ENCODE data around the gene BICRA. TPM values are rescaled to one million over a fixed set of nuclear protein-coding genes. Genes with fewer than 3 reads are reported as not detected.
A peak's percentile ranks its signal among the peaks of the same experiment; 100 is the strongest.
"Not testable (repeated sequence)": the region's sequence is repeated elsewhere in the genome, so short reads cannot be mapped to it uniquely, and the experiment has no call there.

Gene BICRA
- 0.66 and 3.5 TPM in 2 replicates for total RNA-seq (2014; rRNA removed; shearing (Covaris generic))

DNA sequence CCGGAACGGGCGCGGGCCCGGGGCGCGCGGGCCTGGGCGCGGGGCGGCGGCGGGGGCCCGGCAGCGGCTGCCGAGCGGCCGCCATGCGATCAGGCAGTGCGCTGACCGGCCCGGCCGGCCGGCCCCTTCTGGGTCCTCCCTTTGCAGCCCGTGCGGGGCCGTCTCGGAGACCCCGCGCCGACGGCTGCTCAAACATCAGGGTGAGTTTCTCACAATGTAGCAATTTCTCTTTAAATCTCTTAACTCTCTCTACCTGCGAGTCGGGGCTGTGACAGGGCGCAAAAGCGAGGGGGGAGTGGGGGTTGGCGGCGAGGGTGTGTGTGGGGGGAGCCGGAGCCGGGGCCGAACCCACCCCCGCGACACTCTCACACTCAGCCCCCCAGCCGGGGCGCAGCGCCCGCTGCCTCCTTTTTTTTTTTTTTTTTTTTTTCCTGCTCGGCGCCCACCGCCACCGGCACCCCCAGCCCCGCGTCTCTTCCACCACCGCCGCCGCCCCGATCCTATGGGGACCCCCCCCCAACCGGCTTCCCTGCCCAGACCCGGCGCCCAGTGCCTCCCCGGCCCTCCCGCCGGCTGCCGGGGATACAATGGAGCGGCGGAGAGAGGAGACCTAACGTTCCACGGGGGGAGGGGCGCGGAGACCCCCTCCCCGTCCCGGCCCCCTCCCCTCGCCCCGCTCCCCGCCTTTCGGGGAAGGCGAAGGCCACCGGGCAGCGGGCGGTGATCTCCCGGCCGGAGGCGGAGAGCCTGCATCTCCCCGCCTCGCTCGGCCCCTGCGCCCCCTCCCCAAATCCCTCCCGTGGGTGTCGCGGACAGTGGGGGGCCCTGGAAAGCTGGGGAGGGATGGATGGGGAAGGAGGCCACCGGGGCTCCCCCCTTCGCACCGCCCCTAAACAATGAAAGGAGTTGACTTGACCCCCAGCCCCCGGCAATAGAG, at the start of gene BICRA:
TSS of gene BICRA (plus strand) at position 166 of the 937 bp plus-strand sequence. CDS start 64,441 bp downstream, outside the sequence.
- Histone ChIP-seq H3K36me3 (peaks cover 26% of the 10 kb centered on the region), H3K4me1 (replicated peaks) (peaks cover 38% of the 10 kb centered on the region), H3K27me3 (replicated peaks) (no peaks in the 10 kb centered on the region), H3K4me3 (peak within 1 kb of the TSS; percentile 89), H3K9me3 (replicated peaks) (no peaks in the 10 kb centered on the region), H3K27ac (peak within 1 kb of the TSS; percentile 84)
- peak; percentile 63 to 81 for DNase-seq (ENCODE audit: low read depth in 1 of 2, low spot score in 2 of 2)

DNA sequence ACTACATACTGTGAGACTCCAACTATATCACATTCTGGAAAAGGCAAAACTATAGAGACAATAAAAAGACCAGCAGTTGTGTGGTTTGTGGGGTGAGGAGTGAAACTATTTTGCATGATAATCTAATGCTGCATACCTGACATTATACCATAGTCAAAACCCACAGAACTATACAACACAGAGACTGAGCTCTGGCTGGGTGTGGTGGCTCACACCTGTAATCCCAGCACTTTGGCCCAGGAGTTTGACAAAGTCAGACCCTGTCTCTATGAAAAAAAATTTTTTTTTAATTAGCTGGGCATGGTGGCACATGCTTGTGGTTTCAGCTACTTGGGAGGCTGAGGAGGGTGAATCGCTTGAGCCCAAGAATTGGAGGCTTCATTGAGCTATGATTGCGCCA, 47.9 kb upstream of the BICRA start:
- Histone ChIP-seq H3K9me3 (replicated peaks) (no peaks in the 10 kb centered on the region), H3K4me3 (no peak overlapping the region)
- DNase-seq (ENCODE audit: low read depth in 1 of 2, low spot score in 2 of 2), result peak in 1 of 2 experiments; percentile 27

GRCh38 chr19:47561440-47562057, 47.4 kb upstream of the BICRA start:
- Histone ChIP-seq H3K36me3 (no peaks in the 10 kb centered on the region), H3K9me3 (replicated peaks) (no peaks in the 10 kb centered on the region), H3K27me3 (replicated peaks) (peaks cover 21% of the 10 kb centered on the region), H3K27ac (no peak overlapping the region), H3K4me3 (no peak overlapping the region), H3K4me1 (replicated peaks) (peaks cover 21% of the 10 kb centered on the region)
- peak in 1 of 2 experiments; percentile 85 for DNase-seq (ENCODE audit: low read depth in 1 of 2, low spot score in 2 of 2)

More for the DNA sequence above, 47.9 kb upstream of the BICRA start:
- Histone ChIP-seq H3K27ac (no peak overlapping the region), H3K36me3 (no peaks in the 10 kb centered on the region), H3K27me3 (replicated peaks) (peaks cover 21% of the 10 kb centered on the region), H3K4me1 (replicated peaks) (peaks cover 21% of the 10 kb centered on the region)

DNA sequence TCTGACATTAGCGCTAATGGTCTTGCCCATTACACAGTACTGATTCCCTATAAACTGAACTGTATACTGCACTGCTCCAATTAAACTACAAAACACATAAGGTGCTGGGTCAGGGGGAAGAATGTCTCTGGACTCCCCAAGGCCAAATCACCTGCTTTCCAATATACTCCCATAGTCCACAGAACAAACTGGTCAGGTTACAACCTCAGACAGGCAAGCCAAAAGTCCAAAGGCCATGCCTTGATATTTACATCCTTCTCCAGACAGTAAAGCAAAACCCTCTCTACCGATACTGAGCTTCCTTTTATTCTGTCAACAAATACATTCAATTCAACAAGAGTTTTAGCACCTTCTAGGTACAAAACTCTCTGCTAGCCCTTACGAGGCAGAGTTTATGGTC, 44.9 kb upstream of the BICRA start:
- no peak for DNase-seq (ENCODE audit: low read depth in 1 of 2, low spot score in 2 of 2)
- no peaks in the 10 kb centered on the region for H3K36me3 ChIP-seq
- H3K27ac ChIP-seq, result no peak overlapping the region
- H3K9me3 ChIP-seq (replicated peaks), result no peaks in the 10 kb centered on the region
- peaks cover 21% of the 10 kb centered on the region for H3K4me1 ChIP-seq (replicated peaks)
- peaks cover 21% of the 10 kb centered on the region for H3K27me3 ChIP-seq (replicated peaks)
- no peak overlapping the region for H3K4me3 ChIP-seq

- H3K27ac ChIP-seq, result no peak overlapping the region
- no peak for DNase-seq (ENCODE audit: low read depth in 1 of 2, low spot score in 2 of 2)
- no peaks in the 10 kb centered on the region for H3K4me1 ChIP-seq (replicated peaks)
- no peaks in the 10 kb centered on the region for H3K36me3 ChIP-seq
- no peak overlapping the region for H3K4me3 ChIP-seq
- peaks cover 15% of the 10 kb centered on the region for H3K27me3 ChIP-seq (replicated peaks)
- H3K9me3 ChIP-seq (replicated peaks), result no peaks in the 10 kb centered on the region
Observed at GRCh38 chr19:47569331-47569730, 39.6 kb upstream of the BICRA start.

DNA sequence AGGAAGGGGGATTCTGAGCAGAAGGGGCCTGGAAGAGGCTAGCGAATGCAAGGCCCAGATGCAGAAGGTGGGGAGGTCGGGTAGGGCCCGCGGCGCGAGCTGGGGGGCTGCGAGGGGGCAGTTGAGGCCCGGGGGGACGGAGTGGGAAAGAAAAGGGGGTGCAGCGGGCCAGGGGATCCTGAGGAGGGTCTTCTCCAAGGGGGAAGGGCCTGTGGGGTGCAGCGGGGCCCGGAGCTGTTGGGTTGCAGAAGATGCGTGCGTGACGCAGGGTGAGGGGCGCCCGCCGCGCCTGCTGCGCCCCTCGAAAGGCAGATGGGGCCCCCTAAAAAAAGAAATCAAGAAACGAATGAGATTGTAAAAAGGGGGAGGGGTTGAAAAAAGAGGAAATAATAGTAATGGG, 36.3 kb upstream of the BICRA start:
- H3K36me3 ChIP-seq, result no peaks in the 10 kb centered on the region
- peaks cover 11% of the 10 kb centered on the region; the same call in 1 of the 2 replicates for H3K27me3 ChIP-seq (replicated peaks)
- H3K4me1 ChIP-seq (replicated peaks), result no peaks in the 10 kb centered on the region
- H3K27ac ChIP-seq, result no peak overlapping the region
- H3K9me3 ChIP-seq (replicated peaks), result no peaks in the 10 kb centered on the region
- H3K4me3 ChIP-seq, result no peak overlapping the region
- no peak for DNase-seq (ENCODE audit: low read depth in 1 of 2, low spot score in 2 of 2)

- H3K4me3 ChIP-seq, result no peak within 1 kb of the TSS
- no peaks in the 10 kb centered on the region for H3K4me1 ChIP-seq (replicated peaks)
- H3K36me3 ChIP-seq, result no peaks in the 10 kb centered on the region
- no peaks in the 10 kb centered on the region for H3K9me3 ChIP-seq (replicated peaks)
- peaks cover 11% of the 10 kb centered on the region; the same call in 1 of the 2 replicates for H3K27me3 ChIP-seq (replicated peaks)
- no peak for DNase-seq (ENCODE audit: low read depth in 1 of 2, low spot score in 2 of 2)
- H3K27ac ChIP-seq, result no peak within 1 kb of the TSS
Observed at GRCh38 chr19:47573071-47574026, 35.6 kb upstream of the BICRA start, which contains the start of gene ZNF541. ZNF541 (minus strand) TSS chr19:47573148; CDS start chr19:47555856, 17,292 bp downstream.

DNA sequence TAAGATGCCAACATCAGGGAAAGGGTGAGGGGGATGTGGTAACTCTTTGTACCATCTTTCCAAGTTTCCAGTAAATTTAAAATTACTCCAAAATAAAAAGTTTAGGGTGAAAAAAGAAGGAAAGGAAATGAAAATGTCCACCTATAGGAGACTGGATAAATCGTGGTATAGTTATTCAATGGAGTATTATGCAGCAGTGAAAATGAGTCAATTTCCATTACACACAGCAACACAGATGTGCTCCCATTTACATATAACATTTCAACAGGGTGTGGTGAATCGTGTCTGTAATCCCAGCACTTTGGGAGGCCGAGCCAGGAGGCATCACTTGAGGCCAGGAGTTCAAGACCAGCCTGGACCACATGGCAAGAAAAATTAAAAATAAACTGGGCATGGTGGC, 28.5 kb upstream of the BICRA start:
- DNase-seq (ENCODE audit: low read depth in 1 of 2, low spot score in 2 of 2), result no peak
- Histone ChIP-seq H3K4me3 (no peak overlapping the region), H3K4me1 (replicated peaks) (peaks cover 8% of the 10 kb centered on the region), H3K27me3 (replicated peaks) (no peaks in the 10 kb centered on the region), H3K36me3 (no peaks in the 10 kb centered on the region), H3K27ac (no peak overlapping the region), H3K9me3 (replicated peaks) (no peaks in the 10 kb centered on the region)

DNA sequence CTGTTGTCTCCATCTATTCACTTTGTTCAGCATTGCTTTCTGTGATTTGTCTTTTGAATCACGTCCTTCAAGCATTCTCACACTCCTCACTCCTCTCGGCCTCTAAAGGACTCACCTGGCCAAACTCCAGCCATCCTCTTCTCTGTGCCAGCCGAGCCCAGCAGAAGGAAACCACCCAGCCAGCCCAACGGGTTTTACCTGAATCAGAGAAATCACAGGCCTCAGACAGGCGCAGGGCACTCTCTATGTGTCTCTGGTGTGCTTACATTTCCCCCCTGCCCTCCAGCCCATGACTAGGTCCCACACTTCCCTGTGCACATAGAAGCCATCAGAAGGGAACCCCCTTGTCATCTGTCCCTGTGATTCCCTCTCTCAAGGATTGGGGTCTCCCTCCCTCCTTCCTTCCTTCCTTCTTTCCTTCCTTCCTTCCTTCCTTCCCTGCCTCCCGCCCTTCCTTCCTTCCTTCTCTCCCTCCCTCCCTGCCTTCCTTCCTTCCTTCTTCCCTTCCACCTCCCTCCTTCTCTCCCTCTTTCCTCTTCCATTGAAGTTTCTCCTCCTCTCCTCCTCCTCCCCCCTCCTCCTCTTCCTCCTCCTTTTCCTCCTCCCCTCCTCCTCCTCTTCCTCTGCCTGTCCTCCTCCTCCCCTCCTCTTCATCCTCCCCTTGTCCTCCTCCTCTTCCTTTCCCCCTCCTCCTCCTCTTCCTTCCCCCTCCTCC, 27.2 kb upstream of the BICRA start:
- H3K36me3 ChIP-seq, result no peaks in the 10 kb centered on the region
- no peak overlapping the region for H3K27ac ChIP-seq
- no peak overlapping the region for H3K4me3 ChIP-seq
- peaks cover 7% of the 10 kb centered on the region; the same call in 1 of the 2 replicates for H3K9me3 ChIP-seq (replicated peaks)
- peaks cover 8% of the 10 kb centered on the region for H3K4me1 ChIP-seq (replicated peaks)
- no peaks in the 10 kb centered on the region for H3K27me3 ChIP-seq (replicated peaks)
- no peak for DNase-seq (ENCODE audit: low read depth in 1 of 2, low spot score in 2 of 2)

DNA sequence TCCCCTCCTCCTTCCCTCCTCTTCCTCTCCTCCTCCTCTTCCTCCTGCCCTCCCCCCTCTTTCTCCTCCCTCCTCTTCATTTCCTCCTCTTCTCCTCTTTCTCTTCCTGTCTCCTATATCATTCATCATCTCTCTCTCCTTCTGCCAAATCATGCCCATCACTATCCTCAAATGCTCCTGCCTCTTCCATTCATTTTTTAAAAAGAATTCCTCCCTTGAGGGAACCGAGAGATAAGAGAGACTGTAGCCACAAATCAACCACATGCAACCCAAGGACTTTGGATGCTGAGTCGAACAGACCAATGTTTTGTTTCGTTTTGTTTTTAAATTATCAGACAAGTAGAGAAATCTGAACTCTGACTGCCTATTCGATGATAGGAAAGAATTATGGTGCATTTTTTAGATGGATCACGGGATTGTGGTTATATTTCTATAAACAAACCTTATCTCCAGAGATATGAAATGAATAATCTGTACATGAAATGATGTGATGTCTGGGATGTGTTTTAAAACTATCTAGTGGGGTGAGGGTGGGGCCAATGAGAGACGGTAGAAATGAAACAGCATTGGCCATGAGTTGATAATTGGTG, 26.5 kb upstream of the BICRA start:
- Histone ChIP-seq H3K27ac (no peak overlapping the region), H3K4me3 (no peak overlapping the region), H3K27me3 (replicated peaks) (no peaks in the 10 kb centered on the region), H3K9me3 (replicated peaks) (peaks cover 7% of the 10 kb centered on the region; the same call in 1 of the 2 replicates), H3K4me1 (replicated peaks) (peaks cover 8% of the 10 kb centered on the region), H3K36me3 (no peaks in the 10 kb centered on the region)
- peak in 1 of 2 experiments; percentile 22 for DNase-seq (ENCODE audit: low read depth in 1 of 2, low spot score in 2 of 2)

DNA sequence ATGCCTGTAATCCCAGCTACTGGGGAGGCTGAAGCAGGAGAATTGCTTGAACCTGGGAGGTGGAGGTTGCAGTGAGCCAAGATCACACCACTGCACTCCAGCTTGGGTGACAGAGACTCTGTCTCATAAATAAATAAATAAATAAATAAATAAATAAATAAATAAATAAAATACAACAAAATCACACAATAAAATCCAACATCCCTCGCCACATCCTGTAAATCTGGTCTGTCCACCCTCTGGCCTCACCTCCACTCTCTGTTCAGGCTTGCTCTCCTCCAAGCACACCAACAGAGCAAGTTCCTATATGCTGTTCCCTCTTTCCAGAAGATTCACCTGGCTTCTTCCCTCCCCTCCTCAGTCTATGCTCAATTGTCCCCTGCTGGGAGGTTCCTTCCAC, 25.8 kb upstream of the BICRA start:
- H3K36me3 ChIP-seq; H3K27ac ChIP-seq; DNase-seq (ENCODE audit: low read depth in 1 of 2, low spot score in 2 of 2); H3K4me3 ChIP-seq; H3K27me3 ChIP-seq (replicated peaks); H3K9me3 ChIP-seq (replicated peaks): not testable (repeated sequence)
- H3K4me1 ChIP-seq (replicated peaks), result peaks cover 13% of the 10 kb centered on the region

DNA sequence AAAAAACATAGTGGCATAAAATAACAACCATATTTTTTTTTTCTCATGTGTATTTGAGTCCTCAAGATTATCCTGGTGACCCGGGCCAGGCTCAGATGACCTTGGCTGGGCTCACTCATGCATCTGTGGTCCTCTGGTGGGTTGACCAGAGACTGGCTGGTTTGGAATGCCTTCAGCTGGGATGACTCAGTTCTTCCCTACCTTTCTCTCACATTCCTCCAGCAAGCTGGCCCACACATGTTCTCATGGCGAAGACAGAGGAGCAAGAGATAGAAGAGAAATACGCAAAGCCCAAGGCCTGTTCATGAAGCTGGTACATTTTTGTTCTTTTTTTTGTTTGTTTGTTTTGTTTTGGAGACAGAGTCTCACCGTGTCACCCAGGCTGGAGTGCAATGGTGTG, 21.6 kb upstream of the BICRA start:
- peaks cover 10% of the 10 kb centered on the region; the same call in 1 of the 2 replicates for H3K9me3 ChIP-seq (replicated peaks)
- no peak overlapping the region for H3K4me3 ChIP-seq
- DNase-seq (ENCODE audit: low read depth in 1 of 2, low spot score in 2 of 2), result peak; percentile 32 to 57
- no peak overlapping the region for H3K27ac ChIP-seq
- H3K27me3 ChIP-seq (replicated peaks), result no peaks in the 10 kb centered on the region
- peaks cover 9% of the 10 kb centered on the region for H3K4me1 ChIP-seq (replicated peaks)
- no peaks in the 10 kb centered on the region for H3K36me3 ChIP-seq

Data from SJSA1 (cell line).